HG02642 (cell line): ENCODE results near the gene AQP7.
A peak's percentile ranks its signal among the peaks of the same experiment; 100 is the strongest.
"Not testable (repeated sequence)": the region's sequence is repeated elsewhere in the genome, so short reads cannot be mapped to it uniquely, and the experiment has no call there.

Source experiments
- ATAC-seq: cut with Tn5 transposase; IDR thresholded peaks from one replicate; pipeline ENCODE4 v1.9.1; 2021; ENCODE audit warnings: mild to moderate bottlenecking; ENCODE audit not compliant: unreplicated experiment, poor library complexity

AQP7 gene

DNA sequence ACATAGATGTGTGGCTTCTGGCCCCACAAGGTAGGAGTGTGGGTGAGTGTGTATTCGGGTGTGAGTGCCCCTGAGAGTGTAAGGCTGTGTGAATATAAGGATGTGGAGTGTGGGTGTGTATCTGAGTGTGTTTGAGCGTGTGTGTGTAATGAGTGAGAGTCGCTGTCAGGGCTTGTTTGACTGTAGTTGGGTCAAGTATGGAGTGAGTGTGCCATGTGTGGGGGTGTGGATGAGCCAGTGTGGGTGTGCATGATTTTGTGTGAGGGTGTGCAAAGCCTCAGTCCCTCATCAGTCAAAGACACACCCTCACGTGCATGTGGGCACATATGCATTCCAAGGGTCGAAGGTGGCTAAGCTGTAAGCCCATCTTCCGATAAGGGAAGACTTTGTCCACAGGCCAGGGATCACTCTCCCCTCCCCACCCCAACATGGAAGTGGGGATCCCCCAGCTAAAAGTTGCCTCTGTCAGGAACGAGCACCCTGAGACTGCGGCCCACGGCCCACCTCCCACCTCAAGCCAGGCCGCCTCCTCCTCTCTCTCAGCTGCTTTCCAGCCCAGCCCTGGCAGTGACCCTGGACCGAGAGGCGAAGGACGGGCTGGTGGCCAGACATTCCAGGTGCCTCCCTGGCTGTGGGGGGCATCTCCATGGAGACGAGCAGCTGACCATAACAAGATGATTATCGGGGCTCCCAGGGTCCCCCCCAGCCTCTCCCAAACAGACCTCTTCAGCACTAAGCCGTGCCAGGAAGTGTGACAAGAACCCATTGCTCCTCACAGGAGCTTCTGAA lies 32.1 kb upstream of the AQP7 start:
- no peak for ATAC-seq

DNA sequence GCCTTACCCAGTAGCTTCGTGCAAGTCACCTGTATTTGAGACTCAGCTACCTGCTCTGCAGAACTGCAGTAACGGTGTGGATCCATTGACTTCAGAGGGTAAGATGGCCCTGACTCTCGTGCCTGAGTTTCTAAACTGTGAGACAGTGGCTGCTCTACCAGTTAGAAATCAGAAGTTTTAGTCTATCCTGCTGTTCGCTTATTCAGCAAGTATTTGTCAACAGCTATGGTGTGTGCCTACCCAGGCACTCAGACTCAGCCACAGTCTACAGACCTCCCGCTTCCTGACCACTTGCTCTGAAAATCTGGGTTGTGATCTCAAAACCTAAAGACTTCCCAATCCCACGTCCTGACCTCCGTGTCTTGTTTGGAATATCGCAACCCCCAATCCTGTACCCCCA lies 31.5 kb upstream of the AQP7 start:
- no peak for ATAC-seq

DNA sequence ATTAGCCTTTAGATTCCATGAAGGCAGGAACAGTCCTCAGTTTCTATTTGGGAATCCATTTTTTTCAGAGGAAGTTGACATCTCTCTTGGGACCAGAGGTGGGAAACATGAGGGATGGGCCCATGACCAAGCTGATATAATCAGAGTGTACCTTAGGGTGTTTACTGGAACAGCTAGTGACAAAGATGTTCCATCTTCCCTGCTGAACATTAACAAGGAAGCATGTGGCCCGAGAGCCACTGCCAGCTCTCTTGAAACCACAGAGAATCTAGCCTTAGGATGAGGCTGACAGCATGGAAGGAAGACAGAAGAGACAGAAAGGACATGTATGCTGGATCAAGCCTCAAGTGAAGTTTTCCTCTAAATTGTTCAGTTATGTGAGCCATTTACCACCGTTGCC lies 29.1 kb upstream of the AQP7 start:
- no peak for ATAC-seq

DNA sequence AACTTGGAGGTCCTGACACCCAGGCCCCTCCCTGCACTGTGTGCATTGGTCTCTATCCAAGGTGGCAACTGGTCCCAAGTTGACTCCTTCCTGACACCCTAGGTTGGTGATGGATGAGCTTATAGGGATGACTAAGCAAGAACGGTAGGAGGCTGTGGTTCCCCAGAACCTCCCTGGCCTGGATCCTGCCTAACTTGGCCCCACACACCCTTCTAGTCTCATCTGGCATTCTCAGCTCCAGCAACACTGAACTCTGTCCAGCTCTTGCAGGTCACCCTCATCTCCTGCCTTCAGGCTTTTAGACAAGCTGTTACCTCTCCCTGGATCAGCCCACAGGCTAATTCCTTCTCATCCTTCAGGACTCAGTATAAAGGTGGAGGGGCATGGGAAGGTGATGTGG lies 28.6 kb upstream of the AQP7 start:
- ATAC-seq: no peak

DNA sequence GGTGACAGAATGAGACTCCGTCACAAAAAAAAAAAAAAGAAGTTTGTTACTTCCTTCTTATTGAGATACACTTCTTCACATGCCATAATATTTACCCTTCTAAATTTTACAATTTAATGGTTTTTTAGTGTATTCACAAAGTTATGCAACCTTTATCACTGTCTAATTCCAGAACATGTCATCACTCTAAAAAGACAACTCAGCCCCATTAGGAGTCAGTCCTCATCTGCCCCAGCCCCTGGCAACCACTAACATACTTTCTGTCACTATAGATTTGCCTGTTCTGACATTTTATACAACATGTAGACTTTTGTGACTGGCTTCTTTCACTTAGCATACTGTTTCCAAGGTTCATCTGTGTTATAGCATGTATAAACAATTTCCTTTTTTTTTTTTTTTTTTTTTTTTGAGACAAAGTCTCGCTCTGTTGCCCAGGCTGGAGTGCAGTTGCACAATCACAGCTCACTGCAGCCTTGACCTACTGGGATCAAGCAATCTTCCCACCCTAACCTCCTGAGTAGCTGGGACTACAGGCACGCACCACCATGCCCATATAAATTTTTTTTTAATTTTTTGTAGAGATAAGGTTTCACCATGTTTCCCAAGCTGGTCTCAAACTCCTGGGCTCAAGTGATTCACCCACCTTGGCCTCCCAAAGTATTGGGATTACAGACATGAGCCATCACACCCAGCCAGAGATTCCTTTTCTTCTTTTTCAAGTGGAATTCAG lies 27.1 kb upstream of the AQP7 start:
- no peak for ATAC-seq

DNA sequence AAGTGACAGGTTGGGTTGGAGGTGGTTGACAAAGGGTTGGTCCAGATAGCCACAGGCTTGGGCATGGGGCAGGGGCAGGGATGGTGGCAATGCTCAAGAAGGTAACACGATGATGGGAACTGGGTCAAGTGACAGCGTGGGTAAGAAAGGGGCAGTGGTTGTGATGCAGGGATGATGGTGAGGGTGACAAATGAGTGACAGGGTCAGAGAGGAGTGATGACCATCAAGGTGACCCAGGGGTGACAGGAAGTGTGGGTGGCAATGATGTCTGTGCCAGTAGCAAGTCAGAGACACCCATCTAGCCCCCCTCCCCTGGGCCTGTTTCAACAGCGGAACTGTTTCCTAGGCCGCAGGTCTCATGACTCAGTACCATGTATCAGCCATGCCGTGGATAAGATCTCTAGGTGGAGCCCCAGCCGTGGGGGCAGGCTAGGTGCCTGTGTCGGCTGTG lies 24.5 kb upstream of the AQP7 start:
- ATAC-seq: no peak

DNA sequence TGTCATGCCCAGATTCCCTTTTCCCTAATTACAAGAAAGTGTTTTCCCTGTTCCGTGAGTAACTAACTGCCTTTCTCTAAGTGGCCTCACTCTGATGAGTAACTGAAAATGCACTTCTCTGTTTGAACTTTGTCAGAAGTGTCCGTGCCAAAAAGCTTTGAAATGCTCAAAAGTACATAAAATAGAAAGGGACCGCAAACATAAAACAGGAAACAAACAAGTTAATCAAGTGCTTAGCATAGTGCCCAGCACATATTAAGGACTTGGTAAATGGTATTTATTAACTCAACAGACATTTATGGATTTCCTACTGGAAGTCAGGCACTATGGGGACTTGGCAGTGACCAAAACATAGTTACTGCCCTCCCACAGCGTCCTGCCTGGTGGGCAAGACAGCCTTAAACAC lies 22.8 kb upstream of the AQP7 start:
- ATAC-seq: no peak

DNA sequence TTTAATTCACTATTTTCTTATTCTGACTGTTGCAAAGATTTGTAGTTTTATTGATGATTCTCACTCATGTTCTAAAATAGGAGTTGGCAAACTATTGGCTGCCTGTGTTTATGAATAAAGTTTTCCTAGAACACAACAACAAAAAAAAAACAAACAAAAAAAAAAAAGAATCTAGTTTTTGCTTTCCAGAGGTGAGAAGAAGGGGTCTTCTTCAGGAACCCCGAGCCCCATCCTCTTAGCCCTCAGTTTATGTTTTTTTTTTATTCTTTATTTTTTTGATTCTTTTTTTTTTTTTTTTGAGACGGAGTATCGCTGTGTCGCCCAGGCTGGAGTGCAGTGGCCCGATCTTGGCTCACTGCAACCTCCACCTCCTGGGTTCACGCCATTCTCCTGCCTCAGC lies 22.1 kb upstream of the AQP7 start:
- not testable (repeated sequence) for ATAC-seq

DNA sequence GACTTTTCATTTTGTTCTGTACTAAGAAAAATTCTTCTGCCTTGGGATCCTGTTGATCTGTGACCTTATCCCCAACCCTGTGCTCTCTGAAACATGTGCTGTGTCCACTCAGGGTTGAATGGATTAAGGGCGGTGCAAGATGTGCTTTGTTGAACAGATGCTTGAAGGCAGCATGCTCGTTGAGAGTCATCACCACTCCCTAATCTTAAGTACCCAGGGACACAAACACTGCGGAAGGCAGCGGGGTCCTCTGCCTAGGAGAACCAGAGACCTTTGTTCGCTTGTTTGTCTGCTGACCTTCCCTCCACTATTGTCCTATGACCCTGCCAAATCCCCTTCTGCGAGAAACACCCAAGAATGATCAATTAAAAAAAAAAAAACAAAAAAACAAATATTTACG lies 21.7 kb upstream of the AQP7 start:
- not testable (repeated sequence) for ATAC-seq

DNA sequence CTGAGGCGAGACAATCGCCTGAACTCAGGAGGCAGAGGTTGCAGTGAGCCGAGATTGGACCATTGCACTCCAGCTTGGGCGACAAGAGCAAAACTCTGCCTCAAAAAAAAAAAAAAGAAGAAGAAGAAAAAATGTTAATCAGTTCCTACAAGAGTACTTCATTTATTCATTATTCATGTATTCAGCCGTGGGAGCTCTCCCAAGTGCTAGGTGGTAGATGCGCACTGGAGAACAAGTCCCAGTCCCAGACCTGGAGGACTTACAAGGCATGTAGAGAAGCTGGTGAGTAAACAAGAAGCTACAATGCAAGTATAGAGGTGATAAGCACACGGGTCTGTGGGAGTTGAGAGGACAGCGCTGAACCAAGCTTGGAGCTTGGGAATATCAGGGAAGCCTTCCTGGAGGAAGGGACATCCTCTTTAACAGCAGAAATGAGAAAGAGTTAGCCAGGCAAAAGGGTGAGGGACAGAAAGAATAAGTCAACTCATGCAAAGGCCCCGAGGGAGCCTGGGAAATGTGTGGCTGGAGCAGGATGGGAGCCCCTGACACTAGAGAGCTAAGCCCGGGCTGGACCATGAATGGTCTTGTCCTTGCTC lies 17.4 kb upstream of the AQP7 start:
- ATAC-seq: no peak

DNA sequence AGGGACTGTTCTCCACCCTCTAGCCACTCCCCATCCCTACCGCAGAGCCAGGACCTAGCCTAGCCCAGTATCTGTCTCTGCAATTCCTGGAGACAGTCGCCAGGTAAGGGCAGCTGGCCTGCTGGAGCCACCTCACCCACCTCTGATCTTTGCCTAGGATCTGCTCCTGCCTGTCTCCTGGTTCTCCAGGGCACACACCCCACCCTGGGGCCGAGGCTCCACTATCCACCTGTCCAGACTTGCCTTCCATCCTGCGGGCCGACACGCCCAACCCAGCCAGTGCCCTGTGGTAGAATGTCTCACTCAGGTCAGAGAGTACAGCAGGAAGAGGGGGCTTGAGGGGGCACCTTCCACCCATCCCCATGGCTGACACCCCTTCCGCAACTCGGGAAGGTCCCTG lies 15.7 kb upstream of the AQP7 start:
- no peak for ATAC-seq

DNA sequence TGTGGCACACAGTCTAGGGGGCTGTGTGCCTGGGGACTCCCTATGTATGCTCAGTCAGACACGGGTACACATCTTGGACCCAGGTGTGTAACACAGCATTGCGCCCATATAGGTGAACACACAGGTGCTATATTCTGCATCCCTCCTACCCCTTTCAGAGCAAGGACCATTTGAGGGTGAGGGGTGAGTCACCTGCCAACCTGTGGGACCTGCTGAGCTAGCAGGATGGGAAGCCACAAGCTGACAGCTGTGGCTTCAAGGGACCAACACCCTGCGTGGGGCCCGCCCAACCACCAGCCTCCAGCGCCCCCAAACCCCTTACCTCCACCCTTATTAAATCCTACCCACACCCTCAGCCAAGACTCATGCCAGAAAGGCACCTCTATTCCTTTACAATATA lies 14.6 kb upstream of the AQP7 start:
- ATAC-seq: no peak

DNA sequence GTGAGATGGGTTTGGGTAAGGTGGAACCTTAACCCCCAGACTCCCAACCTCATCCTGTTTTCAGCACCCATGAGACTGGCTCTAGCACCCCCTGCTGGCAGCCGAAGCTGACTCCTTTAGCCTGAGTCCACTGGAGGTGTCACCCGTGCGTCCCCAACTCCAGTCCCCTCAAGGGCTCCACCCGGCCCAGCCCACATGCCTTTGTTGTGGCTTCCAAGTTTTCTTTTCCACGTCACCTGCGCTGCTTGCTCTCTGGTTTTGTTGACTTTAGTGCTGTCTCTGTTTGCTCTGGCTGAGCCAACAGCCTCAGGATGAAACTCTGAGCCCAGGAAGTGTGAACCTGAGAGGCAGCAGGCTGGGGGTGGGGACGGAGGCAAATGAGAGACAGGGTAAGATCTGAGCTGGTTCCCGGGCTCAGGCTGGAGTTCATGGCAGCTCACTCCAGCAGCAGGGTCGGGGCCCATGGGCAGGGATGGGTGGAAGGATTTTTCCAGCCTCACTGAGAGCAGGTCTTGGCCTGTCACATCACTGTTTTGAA lies 13.2 kb upstream of the AQP7 start:
- ATAC-seq: peak; percentile 70

DNA sequence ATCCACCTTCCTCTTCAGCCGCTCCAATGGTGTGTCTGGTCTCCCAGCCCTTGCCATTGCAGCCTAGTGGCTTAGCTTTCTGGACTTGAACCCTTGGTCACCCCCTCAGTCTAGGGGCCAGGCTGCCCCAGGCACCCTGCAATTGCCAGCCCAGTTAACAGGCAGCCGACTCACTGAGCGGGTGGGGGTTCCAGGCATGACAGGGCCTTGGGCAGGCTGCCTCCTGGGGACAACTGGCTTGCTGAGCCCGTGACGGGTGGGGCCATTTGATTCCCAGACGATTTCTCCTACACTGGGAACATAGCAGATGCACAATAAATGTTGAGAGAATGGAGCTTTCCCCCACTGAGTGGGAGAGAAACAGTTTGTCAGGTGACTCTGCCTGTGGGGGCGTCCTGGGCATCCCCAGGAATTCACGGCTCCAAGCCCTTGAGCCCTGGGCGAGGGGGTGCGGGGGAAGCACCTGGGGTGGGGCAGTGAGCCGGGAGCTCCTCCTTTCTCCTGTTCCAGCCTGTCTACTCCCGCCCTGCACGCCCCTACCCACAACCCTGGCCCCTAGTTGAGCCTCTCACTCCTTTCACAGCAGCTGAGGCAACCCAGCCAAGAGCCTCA lies 12.6 kb upstream of the AQP7 start:
- peak; percentile 8 for ATAC-seq

DNA sequence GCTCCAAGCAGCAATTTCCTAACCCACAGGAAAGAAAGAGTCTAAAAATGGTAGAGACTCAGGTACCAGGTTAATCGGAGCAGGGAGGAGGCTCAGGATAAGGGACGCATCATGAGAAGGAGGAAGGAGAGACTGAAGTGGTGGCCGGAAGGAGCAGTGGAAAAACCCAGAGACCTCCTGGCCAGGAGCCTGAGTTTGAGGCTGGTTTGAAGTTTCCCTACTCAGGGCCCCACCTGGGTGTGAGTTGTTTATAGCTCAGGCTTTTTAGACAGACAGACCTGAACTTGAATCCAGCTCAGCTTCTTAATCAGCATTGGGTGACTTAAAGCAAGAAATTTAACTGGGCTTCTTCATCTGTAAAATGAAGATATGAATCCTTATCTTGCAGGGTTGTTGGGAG lies 11.9 kb upstream of the AQP7 start:
- ATAC-seq: no peak

DNA sequence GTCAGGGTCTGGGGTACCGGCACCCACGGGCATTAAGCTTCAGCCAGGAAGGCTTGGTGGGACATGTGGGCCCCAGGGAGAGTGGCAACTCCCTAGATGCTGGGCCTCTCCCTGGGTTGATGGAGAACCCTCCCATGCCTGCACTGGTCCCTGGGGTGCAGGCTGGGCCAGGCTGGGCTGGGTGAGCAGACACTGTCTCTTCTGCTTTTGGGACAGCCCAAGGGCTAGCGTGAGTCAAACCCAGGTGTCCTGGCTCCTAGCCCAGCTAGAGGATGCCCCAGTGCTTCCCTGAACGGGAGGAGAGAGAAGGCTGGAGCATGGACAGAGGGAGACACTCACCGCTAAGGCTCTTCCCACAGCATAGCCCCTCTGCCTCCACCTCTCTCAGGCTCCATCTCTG lies 5.7 kb upstream of the AQP7 start:
- no peak for ATAC-seq

DNA sequence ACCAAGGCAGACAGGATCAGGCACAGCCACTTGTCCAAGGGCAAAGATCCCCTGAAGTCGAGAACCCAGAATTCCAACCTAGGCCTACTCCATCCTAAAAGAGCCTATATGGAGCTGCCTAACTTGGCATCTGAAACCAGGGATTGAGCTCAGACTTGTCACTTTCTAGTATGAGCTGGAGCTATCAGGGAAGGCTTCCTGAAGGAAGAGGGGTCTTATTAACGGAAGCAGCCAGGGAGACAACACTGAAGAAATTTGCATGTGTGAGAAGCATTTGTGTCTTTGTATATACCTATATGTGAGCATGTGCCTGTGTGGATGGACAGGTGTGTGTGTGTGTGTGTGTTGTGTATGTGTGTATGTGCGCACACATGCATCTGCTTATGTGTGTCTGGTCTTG lies 4.7 kb upstream of the AQP7 start:
- ATAC-seq: no peak

DNA sequence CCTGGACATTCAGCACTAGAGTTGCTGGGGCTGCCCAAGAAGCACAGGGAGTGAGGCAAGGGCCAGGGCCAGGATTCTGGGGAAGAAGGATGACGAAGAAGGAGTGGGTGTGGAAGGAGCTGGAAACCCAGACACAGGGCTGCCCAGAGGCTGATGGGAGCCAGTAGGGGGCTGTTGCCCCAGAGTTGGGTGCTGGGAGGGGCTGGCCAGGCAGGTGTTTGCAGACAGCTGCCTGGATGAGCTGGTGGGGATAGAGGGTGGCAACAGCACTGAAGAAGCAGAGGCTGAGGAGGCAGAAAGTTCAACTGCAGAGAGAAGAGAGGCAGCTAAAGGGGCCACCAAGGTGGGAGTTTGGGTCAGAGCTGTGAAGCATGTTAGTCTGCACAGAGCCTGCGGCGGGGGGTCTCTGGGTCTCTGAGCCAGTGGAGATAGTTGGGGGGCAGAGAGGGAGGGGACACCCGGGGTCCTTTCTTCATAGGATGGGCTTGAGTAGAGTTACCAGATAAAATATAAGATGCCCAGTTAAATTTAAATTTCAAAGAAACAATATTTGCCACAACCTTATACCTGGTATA lies 2.5 kb upstream of the AQP7 start:
- ATAC-seq: no peak

DNA sequence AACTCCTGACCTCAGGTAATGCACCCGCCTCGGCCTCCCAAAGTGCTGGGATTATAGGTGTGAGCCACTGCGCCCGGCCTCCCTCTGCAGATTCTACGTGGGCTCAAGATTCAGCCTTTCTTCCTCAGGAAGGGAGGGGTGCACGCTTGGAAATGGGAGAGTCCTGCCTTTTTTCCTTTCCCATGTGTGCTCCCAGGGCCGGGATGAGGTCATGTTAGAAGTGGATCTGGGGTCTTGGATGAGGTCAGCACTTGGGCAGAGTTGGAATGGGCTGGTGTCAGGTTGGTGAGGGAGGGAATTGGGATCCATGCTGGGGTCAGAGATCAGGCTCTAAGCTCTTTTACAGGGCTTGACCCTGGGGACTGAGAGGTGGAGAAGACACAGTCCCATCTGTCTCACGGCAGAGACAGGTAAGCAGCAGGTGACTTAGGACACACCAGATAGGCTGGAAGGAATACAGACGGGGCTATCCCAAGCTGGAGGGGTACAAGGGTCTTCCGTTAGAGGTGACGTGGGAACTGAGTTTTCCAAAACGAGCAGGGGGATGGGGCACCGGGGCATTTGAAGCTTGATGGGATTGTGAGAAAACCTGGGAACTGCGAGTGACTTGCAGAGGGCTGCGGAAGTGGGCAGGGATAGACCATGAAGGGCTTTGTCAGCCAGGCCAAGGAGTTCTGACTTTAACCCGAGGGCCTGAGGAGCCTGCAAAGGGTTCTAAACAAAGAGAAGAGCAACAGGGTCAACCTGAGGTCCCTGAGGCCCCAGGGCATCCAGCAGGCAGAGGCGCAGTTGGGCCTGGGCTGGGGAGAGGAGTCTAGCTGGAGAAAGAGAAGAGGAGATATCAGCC lies 1.8 kb upstream of the AQP7 start:
- ATAC-seq: no peak

DNA sequence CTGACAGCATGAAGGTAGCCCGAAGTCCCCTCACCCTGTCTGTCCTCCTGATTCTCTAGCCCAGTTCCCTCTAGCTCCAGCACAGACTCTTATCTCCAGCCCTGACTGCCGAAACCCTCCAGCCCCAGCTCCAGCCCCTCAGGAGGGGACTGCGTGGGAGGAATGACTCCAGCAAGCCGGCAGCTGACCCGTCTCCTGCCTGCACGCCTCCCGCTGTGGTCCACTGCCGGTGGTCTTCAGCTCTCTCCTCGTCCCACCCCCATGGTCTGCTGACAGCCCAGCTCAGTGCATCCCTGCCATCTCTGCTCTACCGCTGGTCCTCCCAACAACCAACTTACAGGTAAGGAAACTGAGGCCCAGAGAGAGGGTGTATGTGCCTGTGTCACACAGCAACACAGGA lies 559 bp downstream of the AQP7 start:
- not testable (repeated sequence) for ATAC-seq
